Breast epithelium (tissue), 3 donors: Measurements from ENCODE around the gene NSRP1.

ENCODE experiments used
- CTCF ChIP-seq, 3 donors: fragments of 450-650 bp; IDR thresholded peaks; one replicate each; pipeline ENCODE4 v1.5.1; 2016 to 2017; ENCODE audit warnings: antibody characterized with exemption in 3 of 3, mild to moderate bottlenecking in 3 of 3, moderate library complexity in 3 of 3
- POLR2A ChIP-seq: fragments of 450-650 bp; IDR thresholded peaks from one replicate; pipeline ENCODE4 v1.6.1; 2016; ENCODE audit warnings: antibody characterized with exemption, mild to moderate bottlenecking, moderate library complexity
- POLR2AphosphoS5 ChIP-seq, 3 donors: sonication (generic); formaldehyde crosslinking; IDR thresholded peaks; one replicate each; pipeline ENCODE4 v1.6.1; 2017; ENCODE audit warnings: antibody characterized with exemption in 3 of 3

- TF ChIP-seq CTCF (IDR thresholded peaks at IDR 0.05) = no peak
- TF ChIP-seq POLR2A = no peak
- TF ChIP-seq POLR2AphosphoS5 (IDR thresholded peaks at IDR 0.05) = no peak
Observed at GRCh38 chr17:30124273-30124796, 7.7 kb downstream of the NSRP1 start.
